Hepatocyte (in vitro differentiated cells): ENCODE measurements around the gene PRR12.

ENCODE experiments used
- EZH2 ChIP-seq: fragments of 200-600 bp; sonication (generic); IDR thresholded peaks from 2 replicates; pipeline ENCODE4 v1.6.1; 2016; ENCODE audit warnings: antibody characterized with exemption, mild to moderate bottlenecking, borderline replicate concordance
- EZH2phosphoT487 ChIP-seq: fragments of 200-600 bp; sonication (generic); IDR thresholded peaks from one replicate; pipeline ENCODE4 v1.6.1; 2018; ENCODE audit warnings: antibody characterized with exemption, mild to moderate bottlenecking, low read depth, moderate library complexity; ENCODE audit not compliant: unreplicated experiment, severe bottlenecking
- TF ChIP-seq, protein P1 (sequence below): fragments of 200-600 bp; sonication (generic); IDR thresholded peaks from 2 replicates; pipeline ENCODE4 v1.5.1; 2016; ENCODE audit warnings: antibody characterized with exemption, mild to moderate bottlenecking; ENCODE audit not compliant: poor library complexity

DNA sequence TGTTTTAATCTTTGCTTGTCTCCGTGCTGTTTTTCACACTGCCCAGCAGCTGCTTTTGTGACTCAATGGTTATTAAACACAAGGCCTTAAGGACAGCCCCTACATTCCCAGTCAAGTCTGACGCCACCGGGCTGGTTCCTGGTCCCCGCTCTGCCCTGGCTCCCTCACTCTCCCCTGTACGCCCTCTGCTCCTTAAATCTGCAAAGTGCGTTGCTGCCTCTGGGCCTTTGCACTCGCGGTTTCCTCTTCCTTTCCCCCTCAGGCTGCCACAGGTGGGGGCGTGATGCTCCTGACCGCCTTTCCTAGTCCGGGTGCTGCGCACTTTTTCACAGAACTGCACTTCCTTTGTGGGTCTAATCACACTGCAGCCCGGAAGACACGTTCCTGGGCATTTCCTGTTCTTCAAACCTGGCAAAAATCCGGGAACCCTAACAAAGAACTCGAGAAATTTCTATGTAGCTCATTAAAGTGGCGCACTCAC is 36.2 kb upstream of the PRR12 start:
- TF ChIP-seq, protein P1, sequence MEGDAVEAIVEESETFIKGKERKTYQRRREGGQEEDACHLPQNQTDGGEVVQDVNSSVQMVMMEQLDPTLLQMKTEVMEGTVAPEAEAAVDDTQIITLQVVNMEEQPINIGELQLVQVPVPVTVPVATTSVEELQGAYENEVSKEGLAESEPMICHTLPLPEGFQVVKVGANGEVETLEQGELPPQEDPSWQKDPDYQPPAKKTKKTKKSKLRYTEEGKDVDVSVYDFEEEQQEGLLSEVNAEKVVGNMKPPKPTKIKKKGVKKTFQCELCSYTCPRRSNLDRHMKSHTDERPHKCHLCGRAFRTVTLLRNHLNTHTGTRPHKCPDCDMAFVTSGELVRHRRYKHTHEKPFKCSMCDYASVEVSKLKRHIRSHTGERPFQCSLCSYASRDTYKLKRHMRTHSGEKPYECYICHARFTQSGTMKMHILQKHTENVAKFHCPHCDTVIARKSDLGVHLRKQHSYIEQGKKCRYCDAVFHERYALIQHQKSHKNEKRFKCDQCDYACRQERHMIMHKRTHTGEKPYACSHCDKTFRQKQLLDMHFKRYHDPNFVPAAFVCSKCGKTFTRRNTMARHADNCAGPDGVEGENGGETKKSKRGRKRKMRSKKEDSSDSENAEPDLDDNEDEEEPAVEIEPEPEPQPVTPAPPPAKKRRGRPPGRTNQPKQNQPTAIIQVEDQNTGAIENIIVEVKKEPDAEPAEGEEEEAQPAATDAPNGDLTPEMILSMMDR = no peak
- TF ChIP-seq EZH2 (no peak), EZH2phosphoT487 (no peak)
